ENCODE results near the gene SLC41A3. TPM values are rescaled to one million over a fixed set of nuclear protein-coding genes. Genes with fewer than 3 reads are reported as not detected.

The SLC41A3 gene
- total RNA-seq, 1 donor from 2014 or later: 62.9 TPM

DNA sequence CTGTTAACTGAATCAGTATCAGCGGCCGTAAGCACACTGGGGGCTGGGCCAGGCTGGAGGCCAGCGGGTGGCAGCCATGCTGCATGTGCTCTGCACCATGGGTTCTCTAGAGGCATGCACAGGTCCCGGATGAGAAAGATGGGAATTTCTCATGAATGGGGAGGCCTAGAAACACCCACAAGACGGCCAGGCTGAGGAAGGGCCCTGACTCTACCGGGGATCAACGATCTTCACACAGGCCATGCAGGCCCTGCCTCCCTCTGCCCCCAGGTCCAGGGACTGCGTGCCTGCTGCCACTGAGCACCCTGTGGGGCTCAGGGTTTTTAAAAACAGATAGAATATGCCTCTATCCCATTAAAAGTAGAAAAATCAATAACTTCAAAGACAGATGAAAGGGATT is 32.7 kb downstream of the SLC41A3 start:
- no peaks in the 10 kb centered on the region for H3K9me3 ChIP-seq
- no peaks in the 10 kb centered on the region for H3K27me3 ChIP-seq
- H3K36me3 ChIP-seq: peaks cover 0 to 6% of the 10 kb centered on the region in 2 donors
- peaks cover 2% of the 10 kb centered on the region for H3K4me1 ChIP-seq
- no peak overlapping the region for H3K4me3 ChIP-seq
- TF ChIP-seq CTCF (IDR thresholded peaks at IDR 0.05): no peak
- no peak for TF ChIP-seq POLR2A (IDR thresholded peaks at IDR 0.05)
- intact Hi-C loops (cut with DNase I): no loop called here
- peak in 1 of 2 donors; percentile 65 for DNase-seq (ENCODE audit: extremely low spot score in 2 of 2)
- no peak overlapping the region for H3K27ac ChIP-seq

DNA sequence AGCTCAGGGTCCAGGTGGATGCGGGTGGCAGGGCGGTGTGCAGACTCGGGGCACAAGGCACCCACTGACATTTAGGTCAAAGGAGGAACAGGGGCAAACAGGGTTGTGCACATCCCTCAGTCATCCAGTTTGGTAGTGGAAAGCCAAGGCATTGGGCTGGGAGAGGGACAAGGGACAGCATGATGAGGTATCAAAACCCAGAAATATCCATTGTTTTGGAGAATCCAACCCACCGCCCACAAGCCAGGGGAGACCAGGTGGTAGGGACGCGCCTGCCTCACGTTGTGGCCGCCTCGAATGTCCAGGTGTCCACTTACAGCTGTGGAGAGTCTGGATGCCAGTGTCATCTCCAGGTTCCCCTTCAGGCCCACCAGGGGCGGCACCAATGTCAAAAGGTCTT is 33.3 kb downstream of the SLC41A3 start:
- intact Hi-C loops (cut with DNase I): no loop called here
- no peaks in the 10 kb centered on the region for H3K9me3 ChIP-seq
- TF ChIP-seq POLR2AphosphoS5 (IDR thresholded peaks at IDR 0.05; ENCODE audit: insufficient read depth in 1 of 2, low read depth in 1 of 2): no peak
- TF ChIP-seq CTCF (IDR thresholded peaks at IDR 0.05): no peak
- TF ChIP-seq POLR2A (IDR thresholded peaks at IDR 0.05): no peak
- peak in 1 of 2 donors; percentile 60 for DNase-seq (ENCODE audit: extremely low spot score in 2 of 2)
- H3K27ac ChIP-seq: no peak overlapping the region
- no peaks in the 10 kb centered on the region for H3K27me3 ChIP-seq
- peaks cover 0 to 6% of the 10 kb centered on the region in 2 donors for H3K36me3 ChIP-seq
- no peak overlapping the region for H3K4me3 ChIP-seq
- H3K4me1 ChIP-seq: no peaks in the 10 kb centered on the region

DNA sequence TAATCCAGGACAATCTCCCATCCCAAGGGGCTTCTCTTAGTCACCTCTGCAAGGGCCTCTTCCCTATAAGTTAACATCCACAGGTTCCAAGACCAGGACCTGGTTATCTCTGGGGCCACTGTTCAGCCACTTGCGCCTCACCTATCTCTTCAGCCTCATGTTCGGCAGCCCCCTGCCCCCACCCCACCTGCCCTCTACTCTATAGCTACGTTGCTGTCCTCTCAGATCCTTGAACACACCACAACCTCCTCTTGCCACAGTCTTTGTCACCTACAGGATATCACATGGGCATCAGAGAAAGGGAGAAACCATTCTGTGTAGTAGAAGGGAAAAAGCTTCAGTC is 33.9 kb downstream of the SLC41A3 start:
- Histone ChIP-seq H3K27me3 (no peaks in the 10 kb centered on the region), H3K27ac (no peak overlapping the region), H3K4me3 (no peak overlapping the region), H3K36me3 (peaks cover 0 to 6% of the 10 kb centered on the region in 2 donors), H3K4me1 (no peaks in the 10 kb centered on the region), H3K9me3 (no peaks in the 10 kb centered on the region)
- intact Hi-C loops (cut with DNase I): no loop called here
- DNase-seq (ENCODE audit: extremely low spot score in 2 of 2): no peak
- TF ChIP-seq POLR2A (IDR thresholded peaks at IDR 0.05): no peak
- TF ChIP-seq CTCF (IDR thresholded peaks at IDR 0.05): no peak
- TF ChIP-seq POLR2AphosphoS5 (IDR thresholded peaks at IDR 0.05; ENCODE audit: insufficient read depth in 1 of 2, low read depth in 1 of 2): no peak

- no peaks in the 10 kb centered on the region for H3K9me3 ChIP-seq
- no peaks in the 10 kb centered on the region for H3K4me1 ChIP-seq
- no peak for TF ChIP-seq POLR2A (IDR thresholded peaks at IDR 0.05)
- no peak for TF ChIP-seq POLR2AphosphoS5 (IDR thresholded peaks at IDR 0.05; ENCODE audit: insufficient read depth in 1 of 2, low read depth in 1 of 2)
- TF ChIP-seq CTCF (IDR thresholded peaks at IDR 0.05): no peak
- no peak for DNase-seq (ENCODE audit: extremely low spot score in 2 of 2)
- peaks cover 0 to 6% of the 10 kb centered on the region in 2 donors for H3K36me3 ChIP-seq
- H3K27me3 ChIP-seq: no peaks in the 10 kb centered on the region
- H3K27ac ChIP-seq: no peak overlapping the region
- intact Hi-C loops (cut with DNase I): no loop called here
- H3K4me3 ChIP-seq: no peak overlapping the region
Measured at GRCh38 chr3:126049289-126050049, 34.5 kb downstream of the SLC41A3 start.

DNA sequence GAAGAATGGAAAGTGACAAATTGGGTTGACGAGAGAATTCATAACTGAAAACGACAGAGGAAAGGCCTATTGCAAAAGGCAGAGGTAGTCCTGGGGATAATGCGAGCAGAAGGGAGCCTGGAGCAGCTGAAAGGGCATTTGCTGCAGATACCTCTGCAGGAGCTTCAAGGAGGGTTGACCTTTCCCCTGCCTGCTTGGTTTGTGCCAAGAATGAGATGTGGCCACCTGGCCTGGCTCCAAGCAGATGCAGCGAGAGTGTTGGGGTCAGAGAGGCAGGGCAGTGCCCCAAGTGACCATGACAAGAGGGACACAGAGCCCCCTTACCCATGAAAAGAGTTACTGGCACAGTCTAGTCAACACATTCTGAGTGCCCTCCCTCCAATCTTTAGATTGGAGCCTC is 43.5 kb downstream of the SLC41A3 start:
- Histone ChIP-seq H3K27ac (no peak overlapping the region), H3K4me3 (no peak overlapping the region), H3K4me1 (no peaks in the 10 kb centered on the region), H3K27me3 (no peaks in the 10 kb centered on the region), H3K36me3 (no peaks in the 10 kb centered on the region), H3K9me3 (no peaks in the 10 kb centered on the region)
- TF ChIP-seq POLR2AphosphoS5 (IDR thresholded peaks at IDR 0.05; ENCODE audit: insufficient read depth in 1 of 2, low read depth in 1 of 2): no peak
- no peak for TF ChIP-seq CTCF (IDR thresholded peaks at IDR 0.05)
- TF ChIP-seq POLR2A (IDR thresholded peaks at IDR 0.05): no peak
- peak in 1 of 2 donors; percentile 27 for DNase-seq (ENCODE audit: extremely low spot score in 2 of 2)
- intact Hi-C loops (cut with DNase I): no loop called here
